Activated CD8-positive, alpha-beta memory T cell treated with anti-CD3 and anti-CD28 coated beads for 1 hour (primary cell): ENCODE measurements around the gene EPHB1.

ENCODE experiments used
- DNase-seq, 2 donors: peaks; one replicate each; pipeline ENCODE4 v3.0.0-alpha.2; 2020; ENCODE audit warnings: low read depth in 1 of 2; ENCODE audit errors: extremely low read depth in 1 of 2

EPHB1 gene

GRCh38 chr3:134840459-134840858 lies 45.4 kb downstream of the EPHB1 start:
- no peak for DNase-seq

- DNase-seq: no peak
Observed at GRCh38 chr3:134846084-134846483, 51.0 kb downstream of the EPHB1 start.

DNA sequence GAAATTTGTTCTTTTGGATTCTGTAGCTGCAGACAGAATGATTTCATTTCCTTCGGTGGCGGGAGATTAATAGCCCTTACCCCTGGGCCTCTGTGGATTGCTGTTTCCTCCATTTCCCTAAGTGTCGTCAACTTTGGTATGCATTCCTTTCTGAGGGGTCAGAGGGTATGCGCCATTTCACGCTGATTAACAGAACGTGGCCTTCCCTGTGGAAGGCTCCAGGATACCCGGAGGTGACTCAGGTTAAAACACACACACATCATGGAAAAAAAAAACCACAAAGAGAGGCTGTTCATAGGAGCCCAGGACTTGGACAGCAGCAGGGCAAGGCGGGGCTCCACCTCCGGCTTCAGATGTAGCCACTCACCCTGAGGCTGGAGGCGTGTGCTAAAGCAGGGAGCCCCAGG lies 51.9 kb downstream of the EPHB1 start:
- DNase-seq: no peak

DNA sequence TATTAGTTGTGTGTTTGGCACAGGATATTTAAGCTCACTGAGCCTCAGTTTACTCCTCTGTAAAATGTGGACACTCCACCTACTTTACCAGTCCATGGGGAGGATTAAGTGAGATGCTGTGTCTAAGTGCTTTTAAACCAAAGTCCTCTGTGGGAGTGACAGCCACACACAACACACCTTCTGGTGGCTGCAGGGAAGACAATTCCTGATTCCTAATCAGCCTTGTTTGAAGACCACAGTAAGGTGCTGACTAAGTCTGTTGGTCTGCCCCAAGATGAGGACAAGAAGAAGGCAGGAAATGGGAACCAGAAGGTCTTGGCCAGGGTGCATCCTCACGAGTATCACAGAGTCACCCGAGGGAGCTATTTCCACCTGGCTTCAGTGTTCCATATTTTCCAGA lies 52.3 kb downstream of the EPHB1 start:
- no peak for DNase-seq

DNA sequence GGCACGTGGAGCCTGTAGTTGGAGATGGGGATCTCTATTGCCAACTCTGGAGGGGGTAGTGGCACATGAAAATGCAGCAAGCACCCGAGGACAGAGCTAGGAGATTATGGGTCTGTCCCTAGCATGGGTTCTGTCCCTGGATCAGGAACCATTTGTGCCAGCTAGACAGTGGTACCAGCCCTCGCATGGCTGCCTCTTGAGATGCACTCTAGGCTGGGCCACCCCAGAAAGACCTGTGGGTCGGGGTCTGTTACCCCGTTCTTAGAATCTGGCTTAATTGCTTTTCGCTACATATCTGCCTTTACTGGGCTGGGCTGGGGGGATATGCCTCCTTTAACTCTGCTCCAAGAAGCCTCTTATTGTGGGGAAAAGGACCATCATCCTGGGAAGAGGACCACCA lies 54.5 kb downstream of the EPHB1 start:
- no peak for DNase-seq

DNA sequence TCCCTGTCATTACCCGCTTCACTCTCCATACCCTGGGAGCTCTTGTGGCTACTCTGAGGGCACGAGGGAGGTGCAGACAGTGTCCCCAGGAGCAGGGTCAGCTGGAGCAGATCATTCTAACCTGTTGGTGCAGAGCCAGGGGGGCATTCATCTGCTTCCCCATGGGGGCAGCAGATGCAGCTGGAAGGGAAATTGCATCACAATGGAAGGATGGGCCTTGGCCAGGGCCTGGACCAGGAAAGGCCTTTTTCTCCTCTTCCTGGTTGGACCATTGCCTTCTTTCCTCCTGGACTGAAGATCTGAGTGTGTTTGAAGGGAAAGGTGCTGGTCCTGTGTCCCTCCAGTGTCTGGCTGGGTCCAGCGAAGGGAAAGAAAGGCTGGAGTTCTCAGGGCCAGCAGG lies 55.7 kb downstream of the EPHB1 start:
- no peak for DNase-seq

- no peak for DNase-seq
Observed at GRCh38 chr3:134852132-134852531, 57.1 kb downstream of the EPHB1 start.

- DNase-seq: no peak
Observed at GRCh38 chr3:134852893-134853351, 57.9 kb downstream of the EPHB1 start.

DNA sequence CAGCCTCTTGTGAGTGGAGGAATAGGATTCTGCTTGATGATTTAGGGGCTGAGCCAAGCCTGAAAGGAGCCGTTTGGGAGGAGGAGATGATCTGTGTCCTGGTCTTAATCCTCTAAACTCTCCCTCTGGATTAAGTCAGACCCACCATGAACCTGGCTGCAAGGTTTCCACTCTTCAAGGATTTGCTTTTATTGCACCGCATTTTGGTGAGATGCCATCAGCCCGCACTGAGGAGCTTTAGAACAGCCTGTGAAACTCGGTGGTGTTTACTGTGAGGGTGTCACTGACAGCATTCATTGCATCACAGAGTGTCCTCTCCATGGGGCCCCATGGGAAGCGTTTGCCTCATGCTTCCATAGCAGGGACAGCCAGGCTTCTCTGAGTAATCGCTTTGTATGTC lies 59.2 kb downstream of the EPHB1 start:
- no peak for DNase-seq

- no peak for DNase-seq
Observed at GRCh38 chr3:134857356-134857755, 62.3 kb downstream of the EPHB1 start.

DNA sequence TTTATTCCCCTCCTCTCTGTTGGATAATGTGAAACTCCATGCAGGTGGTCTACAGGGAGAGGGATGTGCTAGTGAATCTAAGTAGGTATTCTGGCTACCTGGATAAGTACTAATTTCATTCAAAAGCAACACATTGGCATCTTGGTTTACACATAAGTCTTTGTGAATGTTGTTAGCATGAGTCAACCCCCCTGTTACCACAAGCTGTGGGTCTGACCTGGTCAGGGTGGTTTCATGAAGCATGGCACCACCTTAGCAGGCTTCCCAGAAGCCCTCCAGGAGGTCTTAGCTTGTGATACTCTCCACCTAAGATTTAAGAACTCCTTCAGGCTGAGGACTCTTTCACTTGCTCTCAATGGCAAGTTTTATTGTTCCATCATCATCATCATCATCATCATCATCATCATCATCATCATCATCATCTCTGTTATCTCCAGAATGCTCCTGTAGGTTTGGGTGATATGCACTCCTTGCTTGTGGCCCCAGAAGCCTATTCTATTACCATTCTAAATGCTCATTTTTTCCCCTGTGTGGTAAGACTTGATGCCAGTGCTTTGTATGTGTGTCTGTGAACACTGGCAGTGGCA lies 62.8 kb downstream of the EPHB1 start:
- no peak for DNase-seq

DNA sequence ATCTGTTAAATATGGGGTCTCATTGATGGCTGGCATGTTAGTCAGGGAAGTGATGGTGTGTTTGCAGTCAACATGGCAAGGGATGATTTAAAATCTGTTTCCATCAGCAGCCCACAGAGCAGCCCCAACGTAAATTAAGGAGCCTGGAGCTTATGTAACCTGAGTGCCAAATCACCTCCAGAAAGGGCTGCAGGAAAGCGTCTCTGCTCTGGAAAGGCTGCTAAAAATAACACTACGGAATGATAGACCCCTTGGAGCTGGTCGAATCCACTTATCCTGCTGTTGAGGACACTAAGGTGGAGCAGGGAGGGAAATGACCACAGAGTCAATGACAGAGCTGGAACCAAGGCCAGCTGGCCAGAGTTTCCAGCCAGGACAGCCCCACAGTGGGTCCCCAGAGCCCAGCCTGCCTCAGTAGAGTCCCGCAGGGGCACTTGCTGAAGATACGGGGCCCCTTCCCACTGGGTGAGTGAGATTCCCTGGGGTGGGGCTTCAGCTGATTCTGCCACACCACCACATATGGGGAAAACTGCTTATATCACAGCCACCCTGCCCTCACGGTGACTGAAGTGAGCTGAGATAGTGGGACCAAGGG lies 63.5 kb downstream of the EPHB1 start:
- DNase-seq: no peak

GRCh38 chr3:134859341-134859740 lies 64.3 kb downstream of the EPHB1 start:
- no peak for DNase-seq

- no peak for DNase-seq
Observed at GRCh38 chr3:134860141-134860540, 65.1 kb downstream of the EPHB1 start.

DNA sequence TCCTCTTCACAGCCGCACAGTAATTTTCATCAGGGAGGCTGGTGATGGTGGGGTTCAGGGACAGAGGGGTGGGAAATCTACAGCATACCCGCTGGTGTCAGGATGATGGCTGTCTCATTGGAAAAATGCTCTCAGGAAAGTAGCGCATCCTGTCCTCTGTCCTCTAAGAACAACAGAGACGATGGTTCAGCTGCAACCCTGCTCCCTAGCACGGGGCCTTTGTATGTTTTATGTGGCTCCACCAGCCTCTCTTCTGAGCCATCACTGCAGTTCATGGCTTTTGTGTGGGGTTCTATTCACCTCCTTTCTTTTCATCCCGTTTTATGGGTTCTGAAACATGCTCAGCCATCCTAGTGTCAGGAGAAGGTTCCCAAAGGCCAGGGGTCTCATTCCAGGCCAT lies 68.9 kb downstream of the EPHB1 start:
- DNase-seq: no peak

- DNase-seq: no peak
Observed at GRCh38 chr3:134864636-134865035, 69.6 kb downstream of the EPHB1 start.

- DNase-seq: no peak
Observed at GRCh38 chr3:134867277-134867676, 72.2 kb downstream of the EPHB1 start.

GRCh38 chr3:134869153-134869726 lies 74.2 kb downstream of the EPHB1 start:
- DNase-seq: no peak

- DNase-seq: no peak
Observed at GRCh38 chr3:134871818-134872217, 76.8 kb downstream of the EPHB1 start.

- DNase-seq: no peak
Observed at GRCh38 chr3:134872440-134873388, 77.7 kb downstream of the EPHB1 start.

GRCh38 chr3:134873789-134874188 lies 78.7 kb downstream of the EPHB1 start:
- DNase-seq: no peak
